Dendritic cell treated with granulocyte-macrophage colony-stimulating factor and Interleukin-4, amounts not matched to agents 40 ng/mL and 50 ng/mL, for 4 days (primary cell): Measurements from ENCODE around the gene IFITM1.
"Not testable (repeated sequence)": the region's sequence is repeated elsewhere in the genome, so short reads cannot be mapped to it uniquely, and the experiment has no call there.

Source experiments
- H3K27ac Mint-ChIP-seq: one replicate; pipeline ENCODE4 v1.8.0; 2022; ENCODE audit warnings: mild to moderate bottlenecking, mixed read lengths
- H3K27me3 Mint-ChIP-seq: one replicate; pipeline ENCODE4 v1.8.0; 2022; ENCODE audit warnings: mild to moderate bottlenecking, mixed read lengths
- H3K36me3 Mint-ChIP-seq: one replicate; pipeline ENCODE4 v1.8.0; 2022; ENCODE audit warnings: low read depth, mixed read lengths
- H3K4me1 Mint-ChIP-seq: one replicate; pipeline ENCODE4 v1.8.0; 2022; ENCODE audit warnings: low read depth, mixed read lengths
- H3K4me3 Mint-ChIP-seq: one replicate; pipeline ENCODE4 v1.8.0; 2022; ENCODE audit warnings: mild to moderate bottlenecking, moderate library complexity, mixed read lengths
- H3K9me3 Mint-ChIP-seq: one replicate; pipeline ENCODE4 v1.8.0; 2022; ENCODE audit warnings: mixed read lengths
- intact Hi-C: fragments of 100-400 bp; cut with micrococcal nuclease; formaldehyde crosslinking; loops from one replicate; pipeline ENCODE4 v1.15.0; 2022

The IFITM1 gene

GRCh38 chr11:316031-316701 is 2.3 kb downstream of the IFITM1 start:
- H3K27ac Mint-ChIP-seq = no peak overlapping the region
- peaks cover 68% of the 10 kb centered on the region for H3K27me3 Mint-ChIP-seq
- no peaks in the 10 kb centered on the region for H3K9me3 Mint-ChIP-seq
- H3K4me1 Mint-ChIP-seq = peaks cover 45% of the 10 kb centered on the region
- intact Hi-C loops = no loop called here
- peaks cover 9% of the 10 kb centered on the region for H3K36me3 Mint-ChIP-seq
- H3K4me3 Mint-ChIP-seq = no peak overlapping the region

DNA sequence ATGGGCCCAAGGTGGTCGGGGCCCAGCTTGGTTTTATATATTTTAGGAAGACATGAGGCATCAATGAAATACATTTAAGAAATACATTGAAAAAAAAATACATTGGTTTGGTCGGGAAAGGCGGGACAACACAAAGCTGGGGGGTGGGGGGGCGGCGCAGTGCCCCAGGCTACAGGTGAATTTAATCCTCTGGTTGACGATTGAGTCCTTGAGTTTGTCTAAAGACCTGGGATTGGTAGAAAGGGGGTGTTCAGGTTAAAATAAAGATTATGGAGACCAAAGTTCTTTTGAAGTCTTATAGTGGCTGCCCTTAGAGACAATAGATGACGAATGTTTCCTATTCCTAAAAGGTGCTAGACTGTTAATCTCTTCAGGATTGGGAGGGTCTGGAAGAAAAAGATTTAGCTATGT is 3.1 kb downstream of the IFITM1 start:
- no peak overlapping the region for H3K27ac Mint-ChIP-seq
- no peaks in the 10 kb centered on the region for H3K9me3 Mint-ChIP-seq
- H3K4me1 Mint-ChIP-seq = peaks cover 41% of the 10 kb centered on the region
- intact Hi-C loops = no loop called here
- H3K36me3 Mint-ChIP-seq = peaks cover 9% of the 10 kb centered on the region
- H3K27me3 Mint-ChIP-seq = peaks cover 64% of the 10 kb centered on the region
- H3K4me3 Mint-ChIP-seq = no peak overlapping the region

GRCh38 chr11:317668-318404 is 4.0 kb downstream of the IFITM1 start:
- H3K36me3 Mint-ChIP-seq, H3K27ac Mint-ChIP-seq, H3K9me3 Mint-ChIP-seq, H3K4me3 Mint-ChIP-seq, intact Hi-C loops: not testable (repeated sequence)
- Mint-ChIP-seq H3K27me3 (peaks cover 58% of the 10 kb centered on the region), H3K4me1 (peaks cover 37% of the 10 kb centered on the region)

GRCh38 chr11:318405-319120 is 4.7 kb downstream of the IFITM1 start:
- Mint-ChIP-seq H3K27me3 (peaks cover 53% of the 10 kb centered on the region), H3K4me3 (peak overlapping the region; percentile 69), H3K4me1 (peaks cover 30% of the 10 kb centered on the region)
- H3K36me3 Mint-ChIP-seq, H3K27ac Mint-ChIP-seq, intact Hi-C loops, H3K9me3 Mint-ChIP-seq: not testable (repeated sequence)

GRCh38 chr11:319121-319887 is 5.5 kb downstream of the IFITM1 start:
- intact Hi-C loops, H3K9me3 Mint-ChIP-seq, H3K36me3 Mint-ChIP-seq: not testable (repeated sequence)
- peaks cover 51% of the 10 kb centered on the region for H3K27me3 Mint-ChIP-seq
- H3K27ac Mint-ChIP-seq = peak overlapping the region; percentile 79
- H3K4me1 Mint-ChIP-seq = peaks cover 23% of the 10 kb centered on the region
- peak overlapping the region; percentile 90 for H3K4me3 Mint-ChIP-seq

DNA sequence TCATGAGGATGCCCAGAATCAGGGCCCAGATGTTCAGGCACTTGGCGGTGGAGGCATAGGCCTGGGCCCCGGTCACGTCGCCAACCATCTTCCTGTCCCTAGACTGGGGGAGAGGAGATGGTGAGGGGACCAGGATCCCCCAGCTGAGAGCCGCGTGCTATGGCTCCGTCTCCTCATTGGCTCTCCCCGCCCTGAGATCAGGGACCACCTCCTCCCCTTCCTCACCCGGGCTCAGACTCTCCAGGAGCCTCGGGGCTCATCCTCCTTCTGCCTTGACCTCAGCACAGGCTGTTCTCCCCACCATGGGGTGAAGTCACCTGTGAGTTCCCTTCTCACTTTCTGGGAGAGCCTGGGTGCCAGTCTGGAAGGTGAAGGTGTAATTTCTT is 6.0 kb downstream of the IFITM1 start:
- intact Hi-C loops, H3K36me3 Mint-ChIP-seq, H3K9me3 Mint-ChIP-seq: not testable (repeated sequence)
- Mint-ChIP-seq H3K4me1 (peaks cover 24% of the 10 kb centered on the region), H3K27me3 (peaks cover 48% of the 10 kb centered on the region), H3K27ac (peak overlapping the region; percentile 79), H3K4me3 (peak overlapping the region; percentile 90)

- Mint-ChIP-seq H3K4me3 (no peak overlapping the region), H3K4me1 (peaks cover 52% of the 10 kb centered on the region), H3K27me3 (peaks cover 18% of the 10 kb centered on the region), H3K36me3 (peaks cover 9% of the 10 kb centered on the region), H3K9me3 (no peaks in the 10 kb centered on the region), H3K27ac (no peak overlapping the region)
- intact Hi-C loops = no loop called here
Observed at GRCh38 chr11:324156-324555, 10.3 kb downstream of the IFITM1 start.

- H3K36me3 Mint-ChIP-seq, intact Hi-C loops, H3K4me3 Mint-ChIP-seq, H3K27ac Mint-ChIP-seq, H3K9me3 Mint-ChIP-seq: not testable (repeated sequence)
- H3K4me1 Mint-ChIP-seq = peaks cover 52% of the 10 kb centered on the region
- H3K27me3 Mint-ChIP-seq = peaks cover 14% of the 10 kb centered on the region
Observed at GRCh38 chr11:324593-325517, 11.0 kb downstream of the IFITM1 start.

DNA sequence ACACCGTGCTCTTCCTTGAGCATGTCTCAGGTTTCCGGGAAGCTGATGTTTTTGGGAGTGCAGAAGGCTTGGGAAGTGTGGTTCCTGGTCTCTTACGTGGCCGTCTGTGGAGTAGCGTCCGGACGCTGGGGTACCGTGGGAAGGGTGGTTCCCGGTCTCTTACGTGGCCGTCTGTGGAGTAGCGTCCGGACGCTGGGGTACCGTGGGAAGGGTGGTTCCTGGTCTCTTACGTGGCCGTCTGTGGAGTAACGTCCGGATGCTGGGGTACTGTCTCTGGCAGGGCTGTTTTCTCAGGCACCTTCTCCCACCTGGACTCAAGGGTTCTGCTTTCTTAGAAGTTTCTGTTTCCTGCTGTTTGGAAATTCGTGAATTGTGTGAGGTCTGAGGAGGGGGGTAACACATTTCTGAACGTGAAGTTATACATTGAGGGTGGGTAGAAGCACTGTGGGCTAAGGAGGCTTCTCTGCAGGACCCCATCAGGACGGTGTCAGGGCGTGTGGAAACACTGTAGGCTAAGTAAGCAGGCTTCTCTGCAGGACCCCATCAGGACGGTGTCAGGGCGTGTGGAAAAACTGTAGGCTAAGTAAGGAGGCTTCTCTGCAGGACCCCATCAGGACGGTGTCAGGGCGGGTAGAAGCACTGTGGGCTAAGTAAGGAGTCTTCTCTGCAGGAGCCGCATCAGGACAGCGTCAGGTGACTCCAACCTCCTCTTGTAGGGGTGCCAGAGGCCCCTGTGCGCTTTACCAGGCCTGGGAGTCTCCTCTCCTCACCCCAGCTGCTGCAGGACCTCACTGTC is 12.2 kb downstream of the IFITM1 start:
- Mint-ChIP-seq H3K27ac (peak overlapping the region; percentile 88), H3K9me3 (peaks cover 3% of the 10 kb centered on the region), H3K27me3 (peaks cover 15% of the 10 kb centered on the region), H3K4me3 (no peak overlapping the region), H3K4me1 (peaks cover 40% of the 10 kb centered on the region), H3K36me3 (peaks cover under 1% of the 10 kb centered on the region)
- intact Hi-C loops = no loop called here

DNA sequence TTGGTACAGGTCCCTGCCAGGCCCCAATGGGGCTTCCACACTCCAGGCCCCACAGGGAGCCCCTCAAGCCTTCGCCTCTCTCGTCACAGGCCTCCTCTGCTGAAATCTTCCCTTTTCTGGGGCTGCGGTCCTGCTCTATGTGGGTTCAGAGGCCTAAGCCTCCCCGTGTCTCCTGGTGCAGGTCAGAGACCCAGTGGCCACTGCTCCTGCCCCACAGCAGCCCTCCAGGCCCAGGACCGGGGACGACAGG is 12.7 kb downstream of the IFITM1 start:
- H3K9me3 Mint-ChIP-seq = peaks cover 8% of the 10 kb centered on the region
- intact Hi-C loops = no loop called here
- H3K4me3 Mint-ChIP-seq = peak overlapping the region; percentile 37
- peaks cover 20% of the 10 kb centered on the region for H3K27me3 Mint-ChIP-seq
- peaks cover 39% of the 10 kb centered on the region for H3K4me1 Mint-ChIP-seq
- H3K36me3 Mint-ChIP-seq = peaks cover 6% of the 10 kb centered on the region
- peak overlapping the region; percentile 88 for H3K27ac Mint-ChIP-seq

- H3K27me3 Mint-ChIP-seq = peaks cover 21% of the 10 kb centered on the region
- peaks cover 13% of the 10 kb centered on the region for H3K9me3 Mint-ChIP-seq
- no peak overlapping the region for H3K4me3 Mint-ChIP-seq
- H3K36me3 Mint-ChIP-seq = peaks cover 10% of the 10 kb centered on the region
- H3K27ac Mint-ChIP-seq = peak overlapping the region; percentile 88
- intact Hi-C loops = no loop called here
- H3K4me1 Mint-ChIP-seq = peaks cover 39% of the 10 kb centered on the region
Observed at GRCh38 chr11:326842-327580, 13.2 kb downstream of the IFITM1 start.

DNA sequence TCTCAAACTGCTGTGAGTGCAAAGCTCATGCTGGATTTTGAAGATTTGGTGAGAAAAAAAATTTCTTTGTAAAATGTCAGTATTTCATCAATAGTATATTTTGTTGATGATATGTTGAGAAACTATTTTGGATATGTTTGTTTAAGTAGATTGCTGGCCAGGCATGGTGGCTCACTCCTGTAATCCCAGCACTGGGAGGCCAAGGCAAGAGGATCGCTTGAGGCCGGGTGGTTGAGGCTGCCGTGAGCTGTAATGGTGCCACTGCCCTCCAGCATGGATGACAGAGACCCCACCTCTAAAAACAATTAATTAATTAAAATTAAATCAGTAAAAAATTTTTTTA is 13.7 kb downstream of the IFITM1 start:
- peaks cover 23% of the 10 kb centered on the region for H3K27me3 Mint-ChIP-seq
- peaks cover 39% of the 10 kb centered on the region for H3K4me1 Mint-ChIP-seq
- peaks cover 18% of the 10 kb centered on the region for H3K9me3 Mint-ChIP-seq
- peaks cover 10% of the 10 kb centered on the region for H3K36me3 Mint-ChIP-seq
- H3K4me3 Mint-ChIP-seq = no peak overlapping the region
- H3K27ac Mint-ChIP-seq = peak overlapping the region; percentile 88
- intact Hi-C loops = no loop called here
